ENCODE measurements around the gene RNF180. TPM values are rescaled to one million over a fixed set of nuclear protein-coding genes. Genes with fewer than 3 reads are reported as not detected.

The RNF180 gene
- 9.9 TPM in 2 replicates for polyA plus RNA-seq

DNA sequence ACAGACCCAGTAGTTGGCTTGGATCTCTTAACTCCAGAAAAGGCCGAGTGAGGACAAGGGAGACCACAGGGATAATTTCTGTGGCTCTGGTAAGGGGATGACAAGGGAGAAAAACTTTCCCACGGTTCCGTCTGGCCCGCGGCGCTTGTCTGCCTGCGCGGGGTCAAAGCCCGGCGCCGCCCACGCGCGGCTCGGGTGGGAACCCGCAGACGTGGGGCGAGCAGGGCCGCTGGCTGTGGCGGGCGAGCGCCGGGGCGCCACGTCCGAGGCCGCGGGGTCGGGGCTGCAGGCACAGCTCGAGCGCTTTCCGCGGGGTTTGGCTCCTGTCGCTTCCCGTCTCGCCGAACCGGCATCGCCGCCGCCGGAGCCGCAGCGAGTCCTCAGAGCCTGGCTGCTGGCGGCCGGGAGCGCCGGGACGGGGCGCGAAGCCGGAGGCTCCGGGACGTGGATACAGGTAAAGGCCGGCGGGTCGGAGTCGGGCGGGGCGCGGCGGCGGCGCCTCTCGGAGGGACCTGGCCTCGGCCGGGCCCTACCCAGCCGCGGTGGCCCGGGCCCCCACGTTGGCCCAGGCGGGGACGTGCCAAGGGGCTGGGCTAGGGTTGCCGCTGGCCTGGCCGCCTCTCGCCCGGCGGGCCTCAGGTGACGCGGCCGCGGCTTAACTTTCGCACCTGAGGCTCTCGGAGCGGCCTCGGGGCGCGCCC, at the start of gene RNF180:
Gene RNF180, plus strand, starts transcription at position 344 of the 701 bp plus-strand sequence. CDS start 34,965 bp downstream, outside the sequence.

Other genes with a start within 250 kb of the RNF180 start
- gene HTR1A, start 203.4 kb upstream of the RNF180 start, polyA plus RNA-seq: not detected in 2 replicates

Measured in Purkinje cell (primary cell).